ENCODE measurements around the gene DCHS1. TPM values are rescaled to one million over a fixed set of nuclear protein-coding genes. Genes with fewer than 3 reads are reported as not detected.

DCHS1 gene
- total RNA-seq, 1 donor from 2014 or later: 28.0 TPM

DNA sequence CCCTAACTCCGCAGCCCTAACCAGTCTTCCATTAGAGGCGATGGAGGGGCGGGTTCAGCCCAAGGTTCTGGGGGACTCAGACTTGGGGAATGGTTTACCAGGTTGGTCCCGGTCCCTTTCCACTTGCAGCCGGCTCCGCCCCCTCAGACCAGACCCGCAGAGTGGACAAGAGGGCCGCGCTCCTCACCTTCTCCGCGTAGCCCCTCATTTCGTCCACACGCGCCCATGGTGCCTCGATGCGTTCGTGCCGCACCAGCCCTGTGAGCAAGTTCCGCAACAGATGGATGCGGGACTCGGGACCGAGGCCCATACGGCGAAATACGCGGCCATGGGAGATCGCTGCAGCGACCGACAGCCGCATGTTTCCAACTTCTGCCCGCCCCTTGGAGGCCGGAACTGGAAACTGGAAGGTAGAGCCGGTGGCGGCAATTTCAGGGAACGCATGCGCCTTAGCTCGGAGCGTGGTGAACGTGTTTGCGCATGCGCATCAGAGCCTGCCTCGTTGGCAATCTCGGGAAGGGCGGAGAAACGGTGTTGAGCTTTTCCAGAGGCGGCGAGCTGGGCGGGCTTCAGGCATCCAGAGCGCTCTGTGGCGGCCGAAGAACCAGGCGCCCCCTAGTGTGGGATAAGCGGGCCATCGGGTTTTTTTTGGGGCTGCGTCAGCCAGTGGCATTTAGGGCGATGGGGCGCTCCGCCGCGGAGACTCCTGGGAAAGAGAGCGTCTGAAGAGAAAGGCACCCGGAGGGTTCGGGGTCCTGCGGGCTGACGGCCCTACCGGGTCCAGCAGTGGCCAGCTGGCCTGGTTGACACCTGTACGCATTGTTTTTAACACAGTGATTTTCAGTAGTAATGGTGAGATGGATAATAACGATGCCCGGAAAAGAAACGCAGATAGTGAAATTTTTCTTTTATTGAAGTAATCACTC is 27.6 kb upstream of the DCHS1 start, which contains the start of gene MRPL17:
TSS of gene MRPL17 (minus strand) at position 405 of the 926 bp plus-strand sequence. CDS start at position 361, 44 bp downstream.
- no peaks in the 10 kb centered on the region for H3K27me3 ChIP-seq
- TF ChIP-seq, protein P1, sequence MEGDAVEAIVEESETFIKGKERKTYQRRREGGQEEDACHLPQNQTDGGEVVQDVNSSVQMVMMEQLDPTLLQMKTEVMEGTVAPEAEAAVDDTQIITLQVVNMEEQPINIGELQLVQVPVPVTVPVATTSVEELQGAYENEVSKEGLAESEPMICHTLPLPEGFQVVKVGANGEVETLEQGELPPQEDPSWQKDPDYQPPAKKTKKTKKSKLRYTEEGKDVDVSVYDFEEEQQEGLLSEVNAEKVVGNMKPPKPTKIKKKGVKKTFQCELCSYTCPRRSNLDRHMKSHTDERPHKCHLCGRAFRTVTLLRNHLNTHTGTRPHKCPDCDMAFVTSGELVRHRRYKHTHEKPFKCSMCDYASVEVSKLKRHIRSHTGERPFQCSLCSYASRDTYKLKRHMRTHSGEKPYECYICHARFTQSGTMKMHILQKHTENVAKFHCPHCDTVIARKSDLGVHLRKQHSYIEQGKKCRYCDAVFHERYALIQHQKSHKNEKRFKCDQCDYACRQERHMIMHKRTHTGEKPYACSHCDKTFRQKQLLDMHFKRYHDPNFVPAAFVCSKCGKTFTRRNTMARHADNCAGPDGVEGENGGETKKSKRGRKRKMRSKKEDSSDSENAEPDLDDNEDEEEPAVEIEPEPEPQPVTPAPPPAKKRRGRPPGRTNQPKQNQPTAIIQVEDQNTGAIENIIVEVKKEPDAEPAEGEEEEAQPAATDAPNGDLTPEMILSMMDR (IDR thresholded peaks at IDR 0.05): peak; percentile 93
- DNase-seq (peak; percentile 99), ATAC-seq (peak; percentile 99)
- intact Hi-C loops (cut with DNase I): loop anchor here (5.0 kb wide), 1 partner anchor 76 kb away; no protein-coding TSS in a partner anchor
- no peaks in the 10 kb centered on the region for H3K9me3 ChIP-seq
- peaks cover 12% of the 10 kb centered on the region for H3K4me1 ChIP-seq
- peak within 1 kb of the TSS; percentile 96 for H3K4me3 ChIP-seq
- peak within 1 kb of the TSS; percentile 88 for H3K27ac ChIP-seq
- H3K36me3 ChIP-seq: peaks cover 13% of the 10 kb centered on the region

DNA sequence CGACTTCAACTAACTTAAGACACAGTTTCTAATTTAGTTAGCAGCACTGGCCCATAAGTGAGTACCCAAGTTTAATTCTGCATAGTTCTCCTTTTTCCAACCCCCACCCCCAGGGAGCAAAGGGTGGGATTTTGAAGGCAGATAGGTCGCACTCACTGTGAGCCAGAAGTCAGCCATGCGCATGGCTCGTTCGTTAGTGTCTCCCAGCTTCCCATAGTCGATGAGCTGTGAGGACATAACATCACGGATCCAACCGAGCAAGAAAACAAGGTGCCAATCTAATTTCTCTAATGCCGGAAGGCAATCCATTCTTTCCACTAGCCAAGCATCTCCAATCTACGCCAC is 27.0 kb upstream of the DCHS1 start:
- DNase-seq (no peak), ATAC-seq (no peak)
- peak overlapping the region; percentile 88 for H3K27ac ChIP-seq
- H3K36me3 ChIP-seq: peaks cover 13% of the 10 kb centered on the region
- H3K4me3 ChIP-seq: peak overlapping the region; percentile 96
- no peaks in the 10 kb centered on the region for H3K9me3 ChIP-seq
- intact Hi-C loops (cut with DNase I): loop anchor here (5.0 kb wide), 1 partner anchor 75 kb away; no protein-coding TSS in a partner anchor
- H3K27me3 ChIP-seq: no peaks in the 10 kb centered on the region
- TF ChIP-seq, protein P1 (IDR thresholded peaks at IDR 0.05): no peak
- peaks cover 12% of the 10 kb centered on the region for H3K4me1 ChIP-seq

DNA sequence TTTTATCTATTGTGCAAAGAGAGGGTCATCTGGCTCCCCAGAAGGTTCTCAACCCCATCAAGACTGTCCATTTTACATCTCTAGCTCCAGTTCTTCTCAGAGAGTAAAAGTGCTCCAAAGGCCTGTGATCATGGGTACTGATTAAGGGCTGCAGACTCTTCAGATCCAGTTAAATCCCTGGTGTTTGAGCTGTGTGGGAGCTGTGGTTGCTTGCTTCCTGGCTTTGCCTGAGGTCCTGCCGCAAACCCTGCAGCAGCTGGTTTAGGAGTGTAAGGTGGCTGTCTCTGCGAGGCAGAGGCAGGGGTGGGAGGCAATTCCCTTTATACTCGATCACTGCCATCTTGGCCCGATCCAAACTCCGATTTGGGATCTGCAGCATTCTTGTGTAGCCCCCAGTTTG is 26.3 kb upstream of the DCHS1 start:
- no peak for DNase-seq
- Histone ChIP-seq H3K27ac (peak overlapping the region; percentile 88), H3K4me3 (peak overlapping the region; percentile 96), H3K36me3 (peaks cover 13% of the 10 kb centered on the region), H3K4me1 (peaks cover 12% of the 10 kb centered on the region), H3K9me3 (no peaks in the 10 kb centered on the region), H3K27me3 (no peaks in the 10 kb centered on the region)
- intact Hi-C loops (cut with DNase I): loop anchor here (5.0 kb wide), 1 partner anchor 75 kb away; no protein-coding TSS in a partner anchor
- ATAC-seq: no peak
- TF ChIP-seq, protein P1 (IDR thresholded peaks at IDR 0.05): no peak

DNA sequence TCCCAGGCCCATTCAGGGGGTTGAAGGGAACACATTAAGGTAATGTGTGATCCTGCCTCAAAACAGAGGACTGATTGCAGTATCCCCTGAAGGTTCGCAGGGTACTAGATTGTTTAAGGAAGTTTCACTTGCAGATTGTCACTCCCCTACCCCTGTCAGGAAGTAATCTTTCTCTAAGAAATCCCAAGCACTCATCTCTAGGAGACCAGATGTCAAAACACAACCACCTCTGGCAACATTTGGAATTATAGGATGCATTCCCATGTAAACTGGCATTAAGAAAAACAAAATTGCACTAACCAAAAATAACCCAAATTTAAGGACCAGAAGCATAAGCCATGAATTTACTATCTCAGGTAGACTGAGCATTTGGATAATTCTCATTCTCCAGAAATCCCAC is 25.9 kb upstream of the DCHS1 start:
- Histone ChIP-seq H3K36me3 (peaks cover 13% of the 10 kb centered on the region), H3K9me3 (no peaks in the 10 kb centered on the region), H3K27me3 (no peaks in the 10 kb centered on the region), H3K4me3 (peak overlapping the region; percentile 96), H3K4me1 (peaks cover 12% of the 10 kb centered on the region), H3K27ac (no peak overlapping the region)
- no peak for ATAC-seq
- no peak for DNase-seq
- intact Hi-C loops (cut with DNase I): loop anchor here (5.0 kb wide), 1 partner anchor 74 kb away; no protein-coding TSS in a partner anchor
- TF ChIP-seq, protein P1 (IDR thresholded peaks at IDR 0.05): no peak

DNA sequence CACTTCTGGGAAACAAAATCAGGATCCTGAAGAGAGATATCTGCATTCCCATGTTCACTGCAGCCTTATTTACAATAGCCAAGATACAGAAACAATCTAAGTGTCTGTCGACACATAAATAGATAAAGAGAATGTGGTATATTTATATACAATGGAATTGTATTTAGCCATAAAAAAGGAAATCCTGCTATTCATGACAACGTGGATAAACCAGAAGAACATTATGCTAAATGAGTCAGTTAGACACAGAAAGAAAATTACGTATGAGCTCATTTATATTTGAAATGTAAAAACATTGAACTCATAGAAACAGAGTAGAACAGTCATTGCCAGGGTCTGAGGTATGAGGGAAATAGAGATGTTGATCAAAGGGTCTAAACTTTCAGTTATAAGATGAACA is 21.4 kb upstream of the DCHS1 start:
- Histone ChIP-seq H3K9me3 (no peaks in the 10 kb centered on the region), H3K4me3 (no peak overlapping the region), H3K4me1 (peaks cover 8% of the 10 kb centered on the region), H3K36me3 (peaks cover 13% of the 10 kb centered on the region), H3K27ac (no peak overlapping the region), H3K27me3 (no peaks in the 10 kb centered on the region)
- DNase-seq (no peak), ATAC-seq (no peak)
- TF ChIP-seq, protein P1 (IDR thresholded peaks at IDR 0.05): no peak
- intact Hi-C loops (cut with DNase I): no loop called here
